Activated CD4-positive, CD25-positive, alpha-beta regulatory T cell treated with anti-CD3 and anti-CD28 coated beads, Interleukin-2, amount 50 U/mL, for 24 hours (primary cell): ENCODE data around the gene VPS33A.
"Not testable (repeated sequence)": the region's sequence is repeated elsewhere in the genome, so short reads cannot be mapped to it uniquely, and the experiment has no call there.

Experiments
- ATAC-seq, 2 donors: fragments of 150-1000 bp; cut with Tn5 transposase; one replicate each; pipeline ENCODE4 v1.10.0; 2021; ENCODE audit warnings: mild to moderate bottlenecking in 1 of 2, moderate library complexity in 1 of 2

VPS33A gene

DNA sequence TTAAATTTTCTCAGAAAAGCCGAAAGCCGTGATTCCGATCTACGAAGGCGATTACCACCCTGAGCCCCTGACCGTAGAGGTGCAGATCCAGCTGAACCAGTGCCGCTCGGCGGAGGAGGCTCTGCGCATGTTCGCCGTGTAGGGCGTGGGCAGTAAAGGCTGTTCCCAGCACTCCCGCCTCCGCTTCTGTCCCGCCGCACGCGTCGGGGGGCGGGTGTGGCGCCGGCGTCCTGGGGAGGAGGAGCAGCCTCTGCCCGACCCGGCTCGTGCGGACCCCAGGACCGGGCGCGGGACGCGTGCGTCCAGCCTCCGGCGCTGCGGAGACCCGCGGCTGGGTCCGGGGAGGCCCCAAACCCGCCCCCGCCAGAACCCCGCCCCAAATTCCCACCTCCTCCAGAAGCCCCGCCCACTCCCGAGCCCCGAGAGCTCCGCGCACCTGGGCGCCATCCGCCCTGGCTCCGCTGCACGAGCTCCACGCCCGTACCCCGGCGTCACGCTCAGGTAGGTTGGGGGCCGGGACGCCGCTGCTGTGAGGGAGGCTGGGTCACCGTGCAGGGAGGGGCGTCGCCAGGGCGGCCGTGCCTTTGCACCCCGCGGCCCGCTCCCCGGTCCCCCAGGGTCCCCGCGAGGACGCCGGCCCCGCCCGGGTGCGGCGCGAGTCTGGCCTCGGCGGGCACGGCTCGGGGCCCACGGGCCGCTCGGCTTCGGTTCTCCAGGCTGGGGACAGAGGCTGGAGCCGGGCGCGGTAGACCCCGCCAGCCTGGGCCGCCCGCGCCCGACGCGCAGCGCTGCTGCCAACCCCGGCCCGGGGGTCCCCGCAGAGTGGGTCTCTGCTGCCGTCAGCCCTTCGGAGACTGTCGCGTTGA lies 62.8 kb downstream of the VPS33A start, which contains the start of gene B3GNT4:
Gene B3GNT4 (plus strand): TSS at position 409 of the 866 bp plus-strand sequence. CDS start 910 bp downstream, outside the sequence.
- peak; percentile 68 to 70 for ATAC-seq

DNA sequence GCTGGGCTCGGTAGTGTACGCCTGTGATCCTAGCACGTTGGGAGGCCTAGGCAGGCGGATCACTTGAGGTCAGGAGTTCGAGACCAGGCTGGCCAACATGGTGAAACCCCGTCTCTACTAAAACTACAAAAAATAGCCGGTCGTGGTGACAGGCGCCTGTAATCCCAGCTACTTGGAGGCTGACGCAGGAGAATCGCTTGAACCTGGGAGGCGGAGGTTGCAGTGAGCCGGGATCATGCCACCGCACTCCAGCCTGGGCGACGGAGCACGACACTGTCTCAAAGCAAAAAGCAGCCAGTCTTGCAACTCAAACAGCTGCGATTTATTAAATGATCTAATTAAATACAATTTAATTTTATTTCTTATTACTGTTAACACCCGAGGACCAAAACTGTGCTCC lies 63.5 kb downstream of the VPS33A start:
- not testable (repeated sequence) for ATAC-seq

DNA sequence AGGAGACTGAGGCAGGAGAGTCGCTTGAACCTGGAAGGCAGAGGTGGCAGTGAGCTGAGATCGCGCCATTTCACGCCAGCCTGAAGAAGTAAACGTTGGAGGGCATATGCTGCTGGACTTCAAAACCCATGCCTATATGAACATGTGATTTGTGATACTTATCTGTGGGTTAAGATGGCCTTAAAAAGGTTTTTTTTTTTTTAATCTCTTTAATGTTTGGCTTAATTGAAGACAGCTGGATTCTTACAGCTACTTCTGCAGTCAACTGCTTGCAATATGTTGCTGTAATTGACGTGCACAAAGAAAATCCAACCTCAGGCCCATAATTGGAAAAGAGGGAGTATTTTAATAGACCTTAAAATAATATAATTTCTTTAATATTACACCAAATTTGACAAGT lies 64.3 kb downstream of the VPS33A start:
- ATAC-seq = no peak

DNA sequence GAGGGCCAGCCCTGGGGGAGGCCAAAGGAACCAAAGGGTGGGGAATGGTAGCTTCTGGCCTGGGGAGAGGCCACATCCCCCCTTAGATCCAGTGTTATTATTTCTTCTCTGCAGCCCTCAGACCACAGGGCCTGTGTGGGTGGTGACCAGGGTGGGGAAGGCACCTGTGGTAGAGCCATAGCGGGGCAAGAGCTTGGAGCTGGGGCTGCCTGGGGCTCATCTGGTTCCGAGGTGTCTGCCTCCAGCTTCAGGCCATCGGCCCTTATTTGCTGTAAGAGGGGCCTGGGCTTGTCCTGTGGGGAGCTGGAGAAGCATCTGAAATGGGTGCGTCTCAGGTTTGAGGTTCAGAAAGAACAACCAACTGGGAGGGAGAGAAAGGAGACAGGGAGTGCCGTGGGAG lies 64.9 kb downstream of the VPS33A start:
- ATAC-seq = no peak

DNA sequence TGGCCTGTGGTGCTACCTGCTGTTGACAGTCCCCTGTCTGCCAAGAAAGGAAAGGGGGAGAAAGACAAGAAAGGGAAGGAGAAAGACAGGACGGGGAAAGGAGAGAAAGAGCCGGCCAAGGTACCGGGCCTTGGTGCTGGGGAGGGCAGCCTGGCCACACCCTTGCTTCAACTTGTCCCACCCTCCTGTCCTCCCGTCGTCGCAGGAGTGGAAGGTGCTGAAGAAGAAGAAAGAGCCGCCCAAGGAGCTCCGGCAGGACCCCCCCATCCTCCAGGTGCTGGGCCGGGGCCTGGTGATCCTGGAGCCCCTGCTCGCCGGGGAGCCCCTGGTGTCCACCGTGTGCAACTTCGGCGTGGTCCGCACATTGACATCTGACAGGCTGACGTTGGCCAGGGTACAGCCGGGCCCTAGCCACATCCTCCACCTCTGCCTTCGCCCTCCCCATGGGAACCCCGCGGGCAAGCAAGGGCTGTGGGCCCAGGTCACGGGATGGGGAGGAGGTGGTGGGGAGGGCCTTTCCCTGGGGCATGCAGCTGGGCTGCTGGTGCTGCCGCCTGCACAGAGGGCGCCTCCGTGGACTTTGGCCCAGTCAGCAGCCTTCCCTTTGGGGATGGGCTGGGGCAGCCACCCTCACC lies 65.6 kb downstream of the VPS33A start:
- ATAC-seq = no peak

DNA sequence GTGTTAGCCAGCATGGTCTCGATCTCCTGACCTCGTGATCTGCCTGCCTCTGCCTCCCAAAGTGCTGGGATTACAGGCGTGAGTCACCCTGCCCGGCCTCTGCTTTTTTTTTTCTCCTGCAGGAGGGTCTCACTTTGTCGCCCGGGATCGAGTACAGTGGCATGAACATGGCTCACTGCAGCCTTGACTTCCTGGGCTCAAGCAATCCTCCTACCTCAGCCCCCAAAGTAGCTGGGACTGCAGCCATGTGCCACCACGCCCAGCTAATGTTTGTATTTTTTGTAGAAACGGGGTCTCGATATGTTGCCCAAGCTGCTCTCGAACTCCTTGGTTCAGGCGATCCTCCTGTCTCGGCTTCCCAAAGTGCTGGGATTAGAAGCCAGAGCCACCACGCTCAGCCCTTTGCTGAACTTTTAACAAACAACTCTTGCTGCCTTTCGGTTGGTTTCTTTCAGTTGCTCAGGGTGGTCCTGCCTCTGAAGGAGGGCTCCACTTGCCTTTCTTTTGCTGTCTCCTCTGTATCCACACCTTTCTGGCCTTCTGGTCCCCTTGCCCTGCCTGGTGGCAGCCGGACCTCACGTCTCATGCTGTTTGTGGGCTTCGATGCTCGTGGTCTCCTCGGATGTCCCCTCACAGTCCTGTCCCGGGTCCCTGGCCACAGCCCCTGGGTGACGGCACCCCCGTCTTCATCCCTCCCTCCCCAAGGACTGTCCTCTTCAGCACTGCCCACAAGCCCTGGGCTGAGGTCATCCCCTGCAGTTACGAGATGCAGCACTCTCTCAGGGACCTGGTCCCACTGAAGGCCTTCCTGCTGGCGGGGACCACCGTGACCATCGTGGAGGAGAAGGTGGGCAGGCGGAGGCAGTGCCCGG lies 66.6 kb downstream of the VPS33A start:
- no peak for ATAC-seq

DNA sequence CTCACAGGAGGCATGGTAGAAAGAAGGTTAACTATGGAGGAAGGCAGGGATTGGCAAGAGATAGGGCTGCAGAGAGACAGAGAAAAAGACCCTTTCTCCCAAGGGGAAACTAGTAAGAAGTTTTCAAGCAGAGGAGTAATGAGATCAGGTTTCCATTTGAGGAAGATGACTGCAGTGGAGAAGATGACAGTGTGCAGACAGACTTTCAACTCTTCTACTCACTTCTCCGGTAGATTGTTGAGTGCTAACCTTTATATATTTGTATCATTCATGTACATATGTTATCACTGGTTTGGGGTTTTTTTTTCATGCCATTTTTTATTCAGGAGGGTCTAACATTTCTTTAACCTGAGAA lies 68.7 kb downstream of the VPS33A start:
- peak in 1 of 2 donors; percentile 24 for ATAC-seq

DNA sequence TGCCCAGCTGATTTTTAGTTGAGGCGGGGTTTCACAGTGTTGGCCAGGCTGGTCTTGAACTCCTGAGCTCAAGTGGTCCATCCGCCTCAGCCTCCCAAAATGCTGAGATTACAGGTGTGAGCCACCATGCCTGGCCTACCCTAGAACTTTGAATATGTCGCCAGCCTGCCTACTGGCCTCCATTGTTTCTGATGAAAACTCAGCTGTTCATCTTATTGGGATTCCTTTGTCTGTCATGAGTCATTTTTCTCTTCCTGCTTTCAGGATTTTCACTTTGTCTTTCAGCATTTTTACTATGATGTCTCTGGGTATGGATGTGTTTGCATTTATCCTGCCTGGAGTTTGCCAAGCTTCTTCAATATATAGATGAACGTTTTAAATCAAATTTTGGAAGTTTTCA lies 70.9 kb downstream of the VPS33A start:
- ATAC-seq = no peak

DNA sequence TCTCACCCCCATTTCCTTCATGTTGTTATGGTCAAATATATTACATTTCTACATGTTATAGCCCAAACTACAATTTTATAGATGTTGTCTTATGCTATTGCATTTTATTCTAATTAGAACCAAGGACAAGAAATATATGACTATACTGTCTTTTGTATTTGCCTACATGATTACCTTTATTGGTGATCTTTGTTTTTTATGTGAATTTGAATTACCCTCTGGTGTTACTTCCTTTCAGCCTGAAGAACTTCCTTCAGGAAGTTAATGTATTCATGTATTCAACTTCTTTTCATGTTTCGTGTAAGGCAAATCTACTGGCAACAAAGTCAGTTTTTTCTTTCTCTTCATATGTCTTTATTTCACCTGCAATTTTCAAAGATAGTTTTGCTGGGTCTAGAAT lies 71.5 kb downstream of the VPS33A start:
- no peak for ATAC-seq

DNA sequence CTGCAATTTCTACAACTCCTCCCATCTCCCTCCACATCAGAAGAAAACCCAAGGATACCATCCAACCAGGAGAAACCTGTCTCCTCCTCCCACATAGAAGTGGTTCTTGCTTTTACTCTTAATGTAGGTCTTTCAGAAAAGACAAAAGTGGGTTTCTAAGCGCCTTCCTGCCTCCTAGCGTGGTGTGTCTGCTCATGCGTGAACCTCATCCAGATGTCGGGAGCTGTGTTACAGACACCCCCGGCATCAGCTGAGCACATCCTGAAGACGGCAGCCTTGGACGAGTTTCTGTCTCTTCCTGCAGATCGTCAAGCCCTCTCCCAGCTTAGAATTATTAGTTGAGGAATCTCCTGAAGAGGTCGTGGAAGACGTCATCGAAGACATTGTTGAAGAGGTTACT lies 73.9 kb downstream of the VPS33A start:
- ATAC-seq = no peak

DNA sequence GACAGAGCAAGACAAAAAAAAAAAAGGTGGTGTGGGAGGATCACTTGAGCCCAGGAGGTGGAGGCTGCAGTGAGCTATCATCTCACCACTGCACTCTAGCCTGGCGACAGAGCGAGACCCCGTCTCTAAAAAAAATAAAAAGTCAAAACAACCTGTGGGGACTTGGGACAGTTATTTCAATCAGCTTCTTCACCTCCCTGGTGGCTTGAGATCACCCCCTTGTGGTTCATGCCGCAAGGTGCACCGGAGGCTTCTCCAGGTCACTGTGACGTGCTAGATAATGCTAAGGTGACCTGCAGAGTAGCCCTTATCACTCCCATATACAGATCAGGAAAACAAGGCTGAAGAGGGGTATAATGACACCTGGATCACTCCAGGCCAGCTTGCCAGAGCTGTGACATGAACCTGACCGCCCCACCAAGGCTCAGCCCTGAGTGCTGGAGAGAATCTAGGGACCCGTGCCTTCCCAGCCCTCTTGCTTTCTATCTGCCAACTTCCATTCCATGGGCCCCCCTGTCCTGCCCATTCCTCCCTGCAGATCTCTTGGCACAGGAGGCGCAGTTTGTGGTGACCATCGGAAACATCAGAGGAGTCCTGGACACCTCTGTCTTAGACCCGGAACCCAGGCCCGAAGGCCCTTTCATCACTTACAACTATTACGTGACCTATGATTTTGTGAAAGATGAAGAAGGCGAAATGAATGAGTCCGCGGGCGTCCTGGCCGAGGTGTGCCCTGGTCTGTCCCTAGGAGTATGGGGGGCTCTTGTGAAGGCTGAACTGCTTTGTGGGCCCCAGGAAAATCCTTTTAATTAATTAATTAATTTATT lies 75.2 kb downstream of the VPS33A start:
- ATAC-seq = peak; percentile 56 to 84

DNA sequence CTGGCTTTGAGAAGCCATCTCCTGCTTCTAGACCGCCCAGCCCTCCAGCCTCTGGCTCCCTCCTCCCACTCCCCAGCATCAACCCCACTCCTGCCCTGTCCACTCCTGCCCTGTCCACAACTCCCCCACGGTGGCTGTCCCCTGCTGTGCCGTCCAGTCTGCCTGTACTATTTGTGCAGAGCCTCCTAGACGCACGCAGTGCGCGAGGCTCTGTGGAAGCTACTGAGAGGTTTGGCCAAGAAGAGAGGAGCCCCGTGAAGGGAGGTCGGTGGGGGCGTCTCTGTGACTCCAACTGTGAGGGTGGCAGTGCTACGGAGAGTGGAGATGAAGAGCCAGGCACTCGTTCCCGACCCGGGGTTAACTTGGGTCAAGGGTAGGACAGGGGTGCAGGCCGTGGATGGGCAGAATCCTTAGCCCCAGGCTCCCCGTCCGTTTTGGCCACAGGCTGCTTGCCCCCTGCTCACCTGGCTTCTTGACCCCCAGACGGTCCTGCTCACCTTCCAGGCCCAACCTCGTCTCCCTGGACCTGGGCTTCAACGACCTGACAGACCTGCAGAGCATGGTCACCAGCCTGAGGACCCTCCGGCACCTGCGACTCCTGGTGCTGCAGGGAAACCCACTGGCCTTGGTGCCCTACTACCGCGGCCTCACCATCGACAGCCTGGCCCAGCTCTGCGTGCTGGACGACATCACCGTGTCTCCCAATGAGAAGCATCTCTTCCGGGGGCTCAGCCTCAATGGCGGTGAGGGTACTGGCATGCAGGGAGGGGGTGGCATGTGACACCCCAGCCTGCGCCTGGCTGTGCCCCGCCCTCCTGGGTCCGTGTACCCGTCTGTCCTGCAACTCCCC lies 76.4 kb downstream of the VPS33A start:
- ATAC-seq = no peak

DNA sequence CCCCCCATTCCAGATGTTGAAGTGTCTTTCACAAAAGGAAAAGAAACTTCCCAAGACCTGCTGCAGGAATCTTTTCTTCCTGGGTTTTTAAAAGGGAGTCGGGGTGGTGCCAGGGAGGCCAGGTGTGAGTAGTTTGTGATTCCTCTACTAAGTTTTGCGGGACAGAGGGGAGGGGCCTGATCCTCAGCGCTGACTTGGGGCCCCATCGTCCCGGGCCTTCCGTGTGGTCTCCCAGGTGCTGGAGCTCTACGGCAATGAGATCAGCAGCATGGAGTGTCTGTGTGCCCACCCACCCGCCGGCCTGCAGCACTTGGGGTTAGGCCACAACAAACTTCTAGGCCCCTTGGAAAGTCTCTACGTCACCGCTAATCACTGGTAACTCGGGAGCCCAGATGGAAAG lies 78.8 kb downstream of the VPS33A start:
- ATAC-seq = no peak

DNA sequence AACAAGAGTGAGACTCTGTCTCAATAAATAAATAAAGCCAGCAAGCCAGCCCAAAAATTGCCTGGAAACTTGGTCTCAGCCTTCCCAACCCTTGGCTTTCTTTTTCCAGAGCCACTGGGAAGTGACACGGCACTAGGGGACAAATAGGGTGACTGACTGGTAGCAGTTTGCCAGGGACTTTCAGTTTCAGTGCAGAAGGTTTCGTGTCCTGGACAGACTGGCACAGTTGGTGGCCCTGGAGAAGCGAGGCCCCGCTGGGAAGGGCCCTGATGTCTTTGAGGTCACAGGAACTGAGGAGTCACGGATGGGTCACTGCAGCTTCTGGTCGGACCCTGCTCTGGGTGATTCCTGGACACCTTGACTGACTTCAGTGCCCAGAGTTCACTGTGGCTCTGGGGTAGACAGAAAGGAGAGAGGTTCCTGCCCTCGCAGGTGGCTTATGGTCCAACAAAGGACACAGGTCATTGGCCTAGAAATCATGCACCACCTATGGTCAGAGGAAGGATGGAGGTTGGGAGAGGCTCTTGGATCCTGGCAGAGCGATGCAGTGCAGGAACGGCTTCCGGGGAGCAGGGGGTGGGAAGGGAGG lies 80.7 kb downstream of the VPS33A start:
- no peak for ATAC-seq

DNA sequence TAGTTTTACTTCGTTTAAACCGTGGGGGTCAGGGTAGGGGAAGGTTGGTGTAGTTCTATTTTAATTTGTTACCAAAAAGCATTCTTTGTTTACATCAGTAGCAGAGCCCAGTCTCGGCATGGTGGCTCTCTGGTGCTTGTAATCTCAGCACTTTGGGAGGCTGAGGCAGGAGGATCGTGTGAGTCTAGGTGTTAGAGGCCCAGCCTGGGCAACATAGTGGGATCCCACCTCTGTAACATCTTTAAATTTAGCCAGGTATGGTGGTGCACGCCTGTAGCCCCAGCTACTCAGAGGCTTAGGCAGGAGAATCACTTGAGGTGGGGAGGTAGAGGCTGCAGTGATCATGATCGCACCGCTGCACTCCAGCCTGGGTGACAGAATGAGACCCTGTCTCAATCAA lies 81.2 kb downstream of the VPS33A start:
- no peak for ATAC-seq

DNA sequence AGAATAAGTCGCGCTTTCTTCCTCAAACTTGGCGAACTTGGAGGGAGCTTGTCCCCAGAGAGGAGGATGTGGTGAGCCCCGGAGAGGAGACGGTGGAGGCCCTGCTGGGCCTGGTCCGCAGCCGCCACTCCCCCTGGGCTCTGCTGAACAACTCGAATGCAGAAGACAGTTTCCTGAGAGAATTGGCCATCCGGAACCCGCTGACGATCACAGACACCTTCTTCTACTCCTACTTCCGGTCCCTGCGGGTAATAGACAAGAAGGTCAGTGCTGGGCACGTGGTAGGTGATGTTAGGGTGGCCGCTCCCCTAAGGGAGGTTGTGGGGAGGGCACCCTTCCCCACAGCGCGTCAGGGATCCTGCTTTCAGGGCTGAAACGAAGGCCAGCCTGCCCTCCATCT lies 81.8 kb downstream of the VPS33A start:
- ATAC-seq = no peak

DNA sequence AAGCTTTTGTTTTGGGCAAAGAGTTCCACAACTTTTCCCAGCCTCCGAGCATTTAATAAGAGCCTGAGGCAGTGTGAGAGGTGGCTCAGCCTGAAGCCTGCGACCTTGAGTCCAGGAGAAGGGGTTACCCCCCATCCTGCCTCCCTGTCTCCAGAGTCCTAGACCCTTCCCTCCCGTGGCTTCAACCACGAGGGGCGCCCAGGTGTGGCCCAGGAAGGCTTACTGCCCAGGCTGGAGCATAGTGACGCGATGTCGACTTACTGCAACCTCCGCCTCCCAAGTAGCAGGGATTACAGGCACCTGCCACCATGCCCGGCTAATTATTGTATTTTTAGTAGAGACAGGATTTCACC lies 82.7 kb downstream of the VPS33A start:
- ATAC-seq = no peak

DNA sequence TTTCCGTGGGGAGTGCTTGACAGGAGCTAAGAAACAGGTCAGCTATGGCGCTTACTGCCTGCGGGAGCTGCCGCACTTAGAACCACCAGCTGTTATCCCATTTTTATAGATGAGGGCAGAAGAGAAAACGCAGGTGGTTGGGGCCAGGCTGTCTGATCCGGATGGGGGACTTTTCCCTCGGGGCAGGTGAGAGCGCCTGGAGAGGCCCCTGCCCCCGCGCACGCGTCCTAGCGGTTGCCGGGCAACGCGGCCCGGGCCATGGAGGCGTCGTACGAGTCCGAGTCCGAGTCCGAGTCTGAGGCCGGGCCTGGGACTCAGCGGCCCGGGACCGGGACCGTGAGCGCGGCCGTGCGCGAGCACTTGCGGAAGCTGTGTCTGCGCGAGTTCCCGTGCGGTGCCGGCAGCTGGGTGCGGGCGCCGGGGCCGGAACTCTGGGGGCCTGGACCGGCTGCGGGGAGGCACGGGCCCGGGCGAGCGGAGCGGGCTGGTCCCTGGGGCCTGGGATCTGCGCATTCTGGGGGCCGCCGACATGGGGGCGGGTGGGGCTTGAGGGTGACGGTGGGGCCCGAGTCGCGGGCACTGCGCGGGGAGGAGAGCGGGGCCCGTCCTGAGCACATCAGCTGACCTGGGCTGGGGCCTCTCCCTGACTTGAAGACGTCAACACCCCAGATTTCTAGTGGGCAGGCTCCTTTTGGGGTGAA lies 83.3 kb downstream of the VPS33A start, which contains the start of gene LRRC43:
Gene LRRC43 (plus strand): TSS at position 237 of the 701 bp plus-strand sequence. CDS start 22 bp downstream, at position 259.
- peak; percentile 51 to 56 for ATAC-seq
